Ovary (tissue), 3 donors: ENCODE measurements around the gene SLC9A3.

Experiments used
- CTCF ChIP-seq, 3 donors: fragments of 450-650 bp in 2 of 3; fragments of 200-600 bp in 1 of 3; IDR thresholded peaks; one replicate each; pipeline versions ENCODE4 v1.5.1 to v1.8.0; 2016 to 2022; ENCODE audit warnings: antibody characterized with exemption in 3 of 3, mild to moderate bottlenecking in 1 of 3
- EP300 ChIP-seq: sonication (generic); formaldehyde crosslinking; IDR thresholded peaks from one replicate; pipeline ENCODE4 v1.6.1; 2017; ENCODE audit warnings: antibody characterized with exemption
- POLR2A ChIP-seq: fragments of 450-650 bp; IDR thresholded peaks from one replicate; pipeline ENCODE4 v1.6.1; 2017; ENCODE audit warnings: antibody characterized with exemption, mild to moderate bottlenecking, moderate library complexity
- donor health status: DM: no; HTN: no; CAD: no.

- no peak for TF ChIP-seq EP300
- TF ChIP-seq CTCF (IDR thresholded peaks at IDR 0.05): no peak
- no peak for TF ChIP-seq POLR2A
These were observed 4.6 kb upstream of the SLC9A3 start for GRCh38 chr5:528629-529511.
